ENCODE data around the gene DOCK8.

DOCK8 gene

GRCh38 chr9:389758-390157, 175.1 kb downstream of the DOCK8 start:
- H3K4me3 ChIP-seq (replicated peaks; ENCODE audit: low read depth, low read length), result no peak overlapping the region
- no peak for DNase-seq (ENCODE audit: extremely low read depth, low read depth)
- TF ChIP-seq CTCF (IDR thresholded peaks at IDR 0.05; ENCODE audit: low read depth, low read length, missing control alignments), result no peak

- H3K4me3 ChIP-seq (replicated peaks; ENCODE audit: low read depth, low read length), result no peak overlapping the region
- TF ChIP-seq CTCF (IDR thresholded peaks at IDR 0.05; ENCODE audit: low read depth, low read length, missing control alignments), result no peak
- no peak for DNase-seq (ENCODE audit: extremely low read depth, low read depth)
Observed at GRCh38 chr9:392077-392804, 177.6 kb downstream of the DOCK8 start.

GRCh38 chr9:394347-395052, 179.8 kb downstream of the DOCK8 start:
- H3K4me3 ChIP-seq (replicated peaks; ENCODE audit: low read depth, low read length), result no peak overlapping the region
- DNase-seq (ENCODE audit: extremely low read depth, low read depth), result no peak
- TF ChIP-seq CTCF (IDR thresholded peaks at IDR 0.05; ENCODE audit: low read depth, low read length, missing control alignments), result no peak

GRCh38 chr9:396396-396795, 181.7 kb downstream of the DOCK8 start:
- no peak overlapping the region for H3K4me3 ChIP-seq (replicated peaks; ENCODE audit: low read depth, low read length)
- no peak for DNase-seq (ENCODE audit: extremely low read depth, low read depth)
- TF ChIP-seq CTCF (IDR thresholded peaks at IDR 0.05; ENCODE audit: low read depth, low read length, missing control alignments), result no peak

- no peak for TF ChIP-seq CTCF (IDR thresholded peaks at IDR 0.05; ENCODE audit: low read depth, low read length, missing control alignments)
- DNase-seq (ENCODE audit: extremely low read depth, low read depth), result no peak
- H3K4me3 ChIP-seq (replicated peaks; ENCODE audit: low read depth, low read length), result no peak overlapping the region
Observed at GRCh38 chr9:398085-398484, 183.4 kb downstream of the DOCK8 start.

- DNase-seq (ENCODE audit: extremely low read depth, low read depth), result no peak
- no peak overlapping the region for H3K4me3 ChIP-seq (replicated peaks; ENCODE audit: low read depth, low read length)
- no peak for TF ChIP-seq CTCF (IDR thresholded peaks at IDR 0.05; ENCODE audit: low read depth, low read length, missing control alignments)
Observed at GRCh38 chr9:401223-401622, 186.6 kb downstream of the DOCK8 start.
